Stimulated activated CD8-positive, alpha-beta memory T cell treated with anti-CD3 and anti-CD28 coated beads, Interleukin-4, amount 100 ng/mL, for 24 hours (primary cell): ENCODE data around the gene SLC26A4.

ENCODE experiments used
- DNase-seq: peaks from one replicate; pipeline ENCODE4 v3.0.0-alpha.2; 2020; ENCODE audit warnings: low read depth

SLC26A4 gene

DNA sequence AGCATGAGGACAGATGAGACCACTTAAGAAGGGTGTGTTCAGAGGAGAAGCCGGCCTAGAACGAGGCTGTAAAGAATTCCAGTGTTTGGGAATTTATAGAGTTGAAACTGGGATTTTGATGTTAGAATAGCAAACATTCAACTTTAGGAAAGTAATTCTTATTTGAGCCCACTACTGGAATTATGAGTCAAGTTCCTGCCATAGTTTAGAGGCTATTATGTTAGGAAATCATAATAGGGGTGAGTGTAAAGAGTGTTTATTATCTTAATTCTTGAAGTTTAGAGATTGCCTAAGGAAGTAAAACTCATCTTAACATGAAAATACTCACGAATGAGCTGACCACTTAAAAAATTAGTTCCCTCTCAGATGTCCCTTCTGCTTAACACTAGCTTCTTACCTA lies 85.4 kb downstream of the SLC26A4 start:
- DNase-seq = no peak

DNA sequence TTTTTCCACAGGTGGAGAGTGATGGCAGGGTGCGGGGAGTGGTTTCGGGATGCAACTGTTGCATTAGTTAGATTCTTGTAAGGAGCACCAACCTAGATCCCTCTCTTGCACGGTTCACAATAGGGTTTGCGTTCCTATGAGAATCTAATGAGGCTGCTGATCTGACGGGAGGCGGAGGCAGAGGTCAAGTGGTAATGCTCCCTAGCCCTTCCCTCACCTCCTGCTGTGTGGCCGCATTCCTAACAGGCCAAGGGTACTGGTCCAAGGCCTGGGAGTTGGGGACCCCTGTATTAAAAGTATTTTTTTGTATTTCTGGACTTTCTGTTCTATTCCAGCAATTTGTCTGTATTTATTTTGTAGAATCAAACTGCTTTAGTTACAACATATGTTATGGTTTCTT lies 90.5 kb downstream of the SLC26A4 start:
- no peak for DNase-seq

DNA sequence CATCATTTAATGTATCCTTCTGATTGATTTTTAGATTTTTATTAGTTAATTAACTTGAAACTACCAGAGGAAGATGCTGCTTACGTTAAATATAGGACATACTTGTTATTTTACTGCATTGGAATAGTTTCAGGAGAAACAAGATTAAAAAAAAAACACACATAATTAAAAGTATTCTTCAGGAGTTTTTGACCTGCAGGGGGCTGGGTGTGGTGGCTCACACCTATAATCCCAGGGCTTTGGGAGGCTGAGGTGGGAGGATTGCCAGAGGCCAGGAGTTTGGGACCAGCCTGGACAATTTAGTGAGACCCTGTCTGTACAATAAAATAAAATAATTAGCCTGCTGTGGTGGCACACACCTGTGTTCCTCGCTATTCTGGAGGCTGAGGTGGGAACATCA lies 94.0 kb downstream of the SLC26A4 start:
- DNase-seq = no peak

DNA sequence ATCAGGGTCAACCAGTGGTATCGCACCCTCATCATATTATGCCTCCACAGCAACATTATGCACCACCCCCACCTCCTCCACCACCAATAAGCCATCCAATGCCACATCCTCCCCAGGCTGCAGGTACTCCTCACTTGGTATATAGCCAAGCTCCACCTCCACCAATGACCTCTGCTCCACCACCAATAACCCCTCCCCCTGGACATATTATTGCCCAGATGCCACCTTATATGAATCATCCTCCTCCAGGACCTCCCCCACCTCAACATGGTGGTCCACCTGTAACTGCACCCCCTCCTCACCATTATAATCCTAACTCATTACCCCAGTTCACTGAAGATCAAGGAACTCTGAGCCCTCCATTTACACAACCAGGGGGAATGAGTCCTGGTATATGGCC lies 98.0 kb downstream of the SLC26A4 start:
- DNase-seq = no peak

DNA sequence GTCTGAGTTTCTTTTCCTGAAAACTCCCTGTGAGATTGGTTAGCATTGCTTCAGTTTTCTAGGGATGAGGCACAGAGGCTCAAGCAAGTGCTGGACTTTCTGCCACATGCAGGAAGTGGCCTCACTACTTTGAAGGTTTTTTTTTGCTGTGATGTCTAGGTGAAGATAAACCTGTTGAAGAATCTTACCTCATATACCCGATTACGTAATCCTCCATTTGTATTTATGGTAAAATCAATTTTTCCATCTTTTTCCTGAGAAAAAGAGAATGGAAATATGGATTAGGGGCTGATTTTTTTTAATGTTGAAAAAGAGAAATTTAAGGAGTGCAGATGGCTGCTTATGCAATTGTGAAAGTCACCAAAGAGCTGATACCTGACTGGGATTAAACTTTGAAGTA lies 106.8 kb downstream of the SLC26A4 start:
- no peak for DNase-seq
